HFF-Myc (cell line): ENCODE measurements around the gene ANKRD13D.

Source experiments
- DNase-seq: peaks from one replicate; pipeline ENCODE4 v3.0.0-alpha.2; 2011; ENCODE audit warnings: low read depth; ENCODE audit errors: extremely low read depth
- H3K4me3 ChIP-seq: replicated peaks from 2 replicates; pipeline ENCODE4 v1.5.1; 2011; ENCODE audit warnings: low read depth, mild to moderate bottlenecking, control low read depth, low read length
- TF ChIP-seq, protein P1 (sequence below): IDR thresholded peaks from 2 replicates; pipeline ENCODE4 v1.5.1; 2012; ENCODE audit warnings: mild to moderate bottlenecking, low read depth, low read length, control low read depth; ENCODE audit errors: missing control alignments

Gene ANKRD13D

DNA sequence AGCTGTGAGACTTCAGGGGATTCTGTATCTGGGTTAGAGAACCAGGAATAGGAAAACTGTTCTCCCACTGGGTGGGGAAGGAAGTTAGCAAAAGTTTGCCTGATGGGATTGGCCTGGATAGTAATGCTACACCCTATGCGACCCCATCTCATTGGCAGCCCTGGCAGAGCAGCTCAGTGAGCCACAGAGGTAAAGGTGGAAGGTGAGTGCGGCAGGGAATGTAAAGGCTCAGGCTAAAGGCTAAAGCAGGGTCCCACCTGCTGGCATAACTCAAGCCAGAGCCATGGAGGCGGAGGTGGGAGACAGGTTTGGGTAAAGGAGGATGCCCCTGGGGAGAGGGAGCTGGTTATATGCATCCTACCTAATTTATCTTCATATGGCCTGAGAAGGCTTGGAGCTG is 32.9 kb downstream of the ANKRD13D start:
- TF ChIP-seq, protein P1, sequence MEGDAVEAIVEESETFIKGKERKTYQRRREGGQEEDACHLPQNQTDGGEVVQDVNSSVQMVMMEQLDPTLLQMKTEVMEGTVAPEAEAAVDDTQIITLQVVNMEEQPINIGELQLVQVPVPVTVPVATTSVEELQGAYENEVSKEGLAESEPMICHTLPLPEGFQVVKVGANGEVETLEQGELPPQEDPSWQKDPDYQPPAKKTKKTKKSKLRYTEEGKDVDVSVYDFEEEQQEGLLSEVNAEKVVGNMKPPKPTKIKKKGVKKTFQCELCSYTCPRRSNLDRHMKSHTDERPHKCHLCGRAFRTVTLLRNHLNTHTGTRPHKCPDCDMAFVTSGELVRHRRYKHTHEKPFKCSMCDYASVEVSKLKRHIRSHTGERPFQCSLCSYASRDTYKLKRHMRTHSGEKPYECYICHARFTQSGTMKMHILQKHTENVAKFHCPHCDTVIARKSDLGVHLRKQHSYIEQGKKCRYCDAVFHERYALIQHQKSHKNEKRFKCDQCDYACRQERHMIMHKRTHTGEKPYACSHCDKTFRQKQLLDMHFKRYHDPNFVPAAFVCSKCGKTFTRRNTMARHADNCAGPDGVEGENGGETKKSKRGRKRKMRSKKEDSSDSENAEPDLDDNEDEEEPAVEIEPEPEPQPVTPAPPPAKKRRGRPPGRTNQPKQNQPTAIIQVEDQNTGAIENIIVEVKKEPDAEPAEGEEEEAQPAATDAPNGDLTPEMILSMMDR = no peak
- no peak for DNase-seq
- H3K4me3 ChIP-seq = no peak overlapping the region

DNA sequence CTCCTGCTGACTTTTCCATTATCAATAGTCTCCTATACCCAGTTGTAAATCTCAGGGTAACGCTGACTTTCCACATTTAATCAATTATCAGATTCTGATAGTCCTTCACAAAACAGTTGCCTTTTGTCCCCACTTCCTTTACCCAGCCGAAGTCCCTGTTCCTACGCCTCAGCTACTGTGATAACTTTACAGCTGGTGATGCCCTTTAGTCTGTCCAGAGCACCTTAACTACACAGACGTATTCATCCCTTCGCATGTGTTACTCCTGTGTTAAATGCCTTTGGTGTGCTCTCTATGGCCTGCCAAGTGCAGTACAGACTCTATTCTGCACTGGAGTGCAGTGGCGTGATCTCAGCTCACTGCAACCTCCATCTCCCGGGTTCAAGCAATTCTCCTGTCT is 34.4 kb downstream of the ANKRD13D start:
- DNase-seq = no peak
- TF ChIP-seq, protein P1 = no peak
- no peak overlapping the region for H3K4me3 ChIP-seq

DNA sequence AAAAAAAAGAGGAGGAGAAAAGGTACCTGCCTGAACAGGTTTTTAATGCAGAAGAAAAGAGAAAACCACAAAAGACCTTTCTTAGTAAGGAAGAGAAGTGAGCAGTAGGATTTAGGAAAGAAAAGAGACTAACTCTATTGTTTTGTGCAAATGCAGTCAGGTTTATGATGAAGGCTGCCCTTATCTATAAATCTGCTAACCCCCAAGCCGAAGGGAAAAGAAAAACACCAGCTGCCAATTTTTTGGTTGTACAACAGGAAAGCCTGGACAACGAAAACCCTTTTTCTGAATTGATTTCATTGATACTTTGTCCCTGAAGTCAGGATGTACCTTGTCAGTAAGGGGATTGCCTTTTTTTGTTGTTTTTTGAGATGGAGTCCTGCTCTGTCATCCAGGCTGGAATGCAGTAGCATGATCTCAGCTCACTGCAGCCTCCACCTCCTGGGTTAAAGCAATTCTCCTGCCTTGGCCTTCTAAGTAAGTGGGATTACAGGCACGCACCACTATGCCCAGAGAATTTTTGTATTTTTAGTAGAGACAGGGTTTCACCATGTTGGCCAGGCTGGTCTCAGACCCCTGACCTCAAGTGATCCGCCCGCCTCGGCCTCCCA is 43.1 kb downstream of the ANKRD13D start:
- TF ChIP-seq, protein P1 = no peak
- no peak overlapping the region for H3K4me3 ChIP-seq
- no peak for DNase-seq

DNA sequence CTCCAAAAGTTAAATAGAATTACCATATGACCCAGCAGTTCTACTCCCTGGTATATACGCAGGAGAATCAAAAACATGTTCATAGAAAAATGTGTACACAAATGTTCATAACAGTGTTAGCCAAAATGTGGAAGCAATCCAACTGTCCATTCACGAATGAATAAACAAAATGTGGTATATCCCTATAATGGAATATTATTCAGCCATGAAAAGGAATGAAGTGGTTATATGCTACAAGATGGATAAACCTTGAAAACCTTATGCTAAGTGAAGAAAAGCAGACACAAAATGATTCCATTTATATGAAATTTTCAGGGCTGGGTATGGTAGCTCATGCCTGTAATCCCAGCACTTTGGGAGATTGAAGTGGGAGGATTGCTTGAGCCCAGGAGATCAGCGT is 48.2 kb downstream of the ANKRD13D start:
- TF ChIP-seq, protein P1 = no peak
- no peak for DNase-seq
- no peak overlapping the region for H3K4me3 ChIP-seq

DNA sequence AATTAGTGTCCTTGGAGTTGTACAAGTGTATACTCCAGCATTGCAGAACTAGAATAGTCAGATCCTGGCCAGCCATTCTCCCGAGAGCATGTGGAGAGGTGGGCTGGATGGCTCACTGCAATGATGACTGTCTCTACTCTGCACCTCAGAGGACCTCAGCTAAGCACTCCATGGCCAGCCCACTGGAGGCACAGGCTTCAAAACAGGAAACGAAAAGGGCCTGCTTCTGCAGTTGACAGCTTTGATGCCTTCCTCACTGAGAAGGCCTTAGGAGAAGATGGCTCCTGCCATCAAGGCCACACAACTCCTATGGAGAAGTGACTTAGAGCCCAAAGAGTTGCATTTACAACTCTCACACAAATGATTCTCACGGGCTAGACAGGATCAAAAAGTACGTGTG is 55.2 kb downstream of the ANKRD13D start:
- TF ChIP-seq, protein P1 = no peak
- H3K4me3 ChIP-seq = no peak overlapping the region
- no peak for DNase-seq

DNA sequence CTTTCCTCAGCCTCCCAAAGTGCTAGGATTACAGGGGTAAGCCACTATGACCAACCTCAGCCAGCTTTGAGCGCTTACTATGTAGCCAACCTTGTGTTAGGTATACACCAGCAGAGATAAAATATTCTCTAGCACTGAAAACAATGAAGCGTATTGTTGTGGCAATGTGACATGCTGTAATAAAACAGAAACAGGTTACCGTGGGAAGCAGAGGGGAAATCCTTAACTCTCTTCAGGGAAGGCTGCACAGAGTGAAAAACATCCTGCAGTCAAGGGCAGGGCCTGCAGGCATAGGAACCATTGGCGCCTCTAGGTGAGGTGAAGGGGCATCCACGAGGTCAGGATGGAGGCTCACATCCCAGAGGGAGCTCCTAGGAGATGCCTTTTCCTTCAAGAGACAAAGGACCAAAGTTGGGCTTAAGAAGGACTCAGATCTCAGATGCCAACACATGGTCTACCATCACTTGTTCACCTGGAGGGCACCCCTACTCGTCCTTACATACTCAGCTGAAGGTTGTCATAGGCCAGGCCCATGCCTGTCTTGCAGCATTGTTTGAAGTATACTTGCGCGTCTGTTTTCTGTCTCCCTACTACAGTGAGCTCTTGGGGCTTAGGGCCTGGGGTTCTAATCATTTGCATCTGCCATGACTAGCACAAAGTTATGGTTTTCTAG is 56.3 kb downstream of the ANKRD13D start:
- DNase-seq = no peak
- TF ChIP-seq, protein P1 = no peak
- no peak overlapping the region for H3K4me3 ChIP-seq
